ENCODE measurements around the gene PGBD5.

- TF ChIP-seq, protein P1, sequence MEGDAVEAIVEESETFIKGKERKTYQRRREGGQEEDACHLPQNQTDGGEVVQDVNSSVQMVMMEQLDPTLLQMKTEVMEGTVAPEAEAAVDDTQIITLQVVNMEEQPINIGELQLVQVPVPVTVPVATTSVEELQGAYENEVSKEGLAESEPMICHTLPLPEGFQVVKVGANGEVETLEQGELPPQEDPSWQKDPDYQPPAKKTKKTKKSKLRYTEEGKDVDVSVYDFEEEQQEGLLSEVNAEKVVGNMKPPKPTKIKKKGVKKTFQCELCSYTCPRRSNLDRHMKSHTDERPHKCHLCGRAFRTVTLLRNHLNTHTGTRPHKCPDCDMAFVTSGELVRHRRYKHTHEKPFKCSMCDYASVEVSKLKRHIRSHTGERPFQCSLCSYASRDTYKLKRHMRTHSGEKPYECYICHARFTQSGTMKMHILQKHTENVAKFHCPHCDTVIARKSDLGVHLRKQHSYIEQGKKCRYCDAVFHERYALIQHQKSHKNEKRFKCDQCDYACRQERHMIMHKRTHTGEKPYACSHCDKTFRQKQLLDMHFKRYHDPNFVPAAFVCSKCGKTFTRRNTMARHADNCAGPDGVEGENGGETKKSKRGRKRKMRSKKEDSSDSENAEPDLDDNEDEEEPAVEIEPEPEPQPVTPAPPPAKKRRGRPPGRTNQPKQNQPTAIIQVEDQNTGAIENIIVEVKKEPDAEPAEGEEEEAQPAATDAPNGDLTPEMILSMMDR (IDR thresholded peaks at IDR 0.05), result no peak
- TF ChIP-seq POLR2A (IDR thresholded peaks at IDR 0.05), result no peak
Measured at GRCh38 chr1:230282157-230282556, 144.0 kb downstream of the PGBD5 start.
